Left lung (tissue), 10 donors: ENCODE measurements around the gene KIF16B. TPM values are rescaled to one million over a fixed set of nuclear protein-coding genes. Genes with fewer than 3 reads are reported as not detected.

Experiments
- ATAC-seq: fragments of 200-7000 bp; cut with Tn5 transposase; one replicate; pipeline ENCODE4 v1.9.1; 2020; ENCODE audit warnings: moderate library complexity
- DNase-seq, 4 donors: peaks; one replicate each; pipeline ENCODE4 v3.0.0-alpha.2; 2013 to 2020
- H3K27ac ChIP-seq, 2 donors: fragments of 200-600 bp; sonication (generic) in 1 of 2; one replicate each; pipeline versions ENCODE4 v1.5.0 to v1.8.0; 2020 to 2021
- H3K27me3 ChIP-seq, 2 donors: fragments of 200-600 bp; sonication (generic) in 1 of 2; one replicate each; pipeline versions ENCODE4 v1.5.0 to v1.8.0; 2020 to 2021
- H3K36me3 ChIP-seq, 2 donors: fragments of 200-600 bp; sonication (generic) in 1 of 2; one replicate each; pipeline versions ENCODE4 v1.5.0 to v1.8.0; 2020 to 2021
- H3K4me1 ChIP-seq, 2 donors: fragments of 200-600 bp; one replicate each; pipeline ENCODE4 v1.8.0; 2021
- H3K4me3 ChIP-seq, 2 donors: fragments of 200-600 bp; sonication (generic) in 1 of 2; one replicate each; pipeline versions ENCODE4 v1.5.0 to v1.8.0; 2020 to 2021; ENCODE audit warnings: mild to moderate bottlenecking in 1 of 2
- H3K9me3 ChIP-seq, 2 donors: fragments of 200-600 bp; sonication (generic) in 1 of 2; one replicate each; pipeline versions ENCODE4 v1.5.0 to v1.8.0; 2020 to 2021
- CTCF ChIP-seq, 2 donors: fragments of 200-600 bp; sonication (generic) in 1 of 2; IDR thresholded peaks; one replicate each; pipeline versions ENCODE4 v1.5.0 to v1.8.0; 2021; ENCODE audit warnings: antibody characterized with exemption in 2 of 2
- intact Hi-C, 2 donors: fragments of 100-400 bp; cut with DNase I; formaldehyde crosslinking; loops; one replicate each; pipeline versions ENCODE4 v1.11.2 to v1.14.2; 2022
- polyA plus RNA-seq, 6 donors: library from polyadenylated mRNA; unstranded; fragments of 120-200 nt; gene quantifications; one replicate each; pipeline ENCODE4 v1.2.1, GENCODE V29; 2013; ENCODE audit not compliant: insufficient read length in 6 of 6
- total RNA-seq, 2 donors: library from RNA; stranded (reverse); fragmentation: NEBNext Ultra II Directional; extraction: Animal tissue kit (Norgen Biotek cat#: 25700); gene quantifications; one replicate each; pipeline ENCODE4 v1.2.1, GENCODE V29; 2021
- donor health status: DM: no; HTN: yes; CAD: no.
- donor health status: DM: no; HTN: no; CAD: no.

KIF16B gene
- total and polyA plus RNA-seq, 8 donors, result 9.1 to 23.8 (median 12.8) TPM

- intact Hi-C loops, result no loop called here
- H3K9me3 ChIP-seq, result no peaks in the 10 kb centered on the region
- H3K36me3 ChIP-seq, result no peaks in the 10 kb centered on the region
- no peaks in the 10 kb centered on the region for H3K4me1 ChIP-seq
- DNase-seq (no peak), ATAC-seq (no peak)
- TF ChIP-seq CTCF (IDR thresholded peaks at IDR 0.05), result no peak
- H3K4me3 ChIP-seq, result no peak overlapping the region
- no peak overlapping the region for H3K27ac ChIP-seq
- no peaks in the 10 kb centered on the region for H3K27me3 ChIP-seq
Observed at GRCh38 chr20:16287776-16288175, 285.5 kb downstream of the KIF16B start.

- ATAC-seq, result no peak
- no peak for TF ChIP-seq CTCF (IDR thresholded peaks at IDR 0.05)
- no peak for DNase-seq
- H3K4me3 ChIP-seq, result no peak overlapping the region
- no peaks in the 10 kb centered on the region for H3K4me1 ChIP-seq
- H3K27ac ChIP-seq, result no peak overlapping the region
- H3K36me3 ChIP-seq, result no peaks in the 10 kb centered on the region
- H3K9me3 ChIP-seq, result no peaks in the 10 kb centered on the region
- H3K27me3 ChIP-seq, result no peaks in the 10 kb centered on the region
- intact Hi-C loops, result no loop called here
Observed at GRCh38 chr20:16286601-16287000, 286.6 kb downstream of the KIF16B start.

GRCh38 chr20:16284385-16285100 is 288.7 kb downstream of the KIF16B start:
- no peak for TF ChIP-seq CTCF (IDR thresholded peaks at IDR 0.05)
- Histone ChIP-seq H3K9me3 (no peaks in the 10 kb centered on the region), H3K36me3 (no peaks in the 10 kb centered on the region), H3K4me1 (no peaks in the 10 kb centered on the region), H3K27me3 (no peaks in the 10 kb centered on the region), H3K4me3 (no peak overlapping the region), H3K27ac (no peak overlapping the region)
- intact Hi-C loops, result no loop called here
- no peak for DNase-seq
- no peak for ATAC-seq

GRCh38 chr20:16283978-16284377 is 289.3 kb downstream of the KIF16B start:
- Histone ChIP-seq H3K4me1 (no peaks in the 10 kb centered on the region), H3K36me3 (no peaks in the 10 kb centered on the region), H3K27me3 (no peaks in the 10 kb centered on the region), H3K9me3 (no peaks in the 10 kb centered on the region), H3K4me3 (no peak overlapping the region), H3K27ac (no peak overlapping the region)
- no peak for TF ChIP-seq CTCF (IDR thresholded peaks at IDR 0.05)
- intact Hi-C loops, result no loop called here
- ATAC-seq (no peak), DNase-seq (no peak)

- Histone ChIP-seq H3K4me1 (no peaks in the 10 kb centered on the region), H3K36me3 (no peaks in the 10 kb centered on the region), H3K27ac (no peak overlapping the region), H3K4me3 (no peak overlapping the region), H3K9me3 (no peaks in the 10 kb centered on the region), H3K27me3 (no peaks in the 10 kb centered on the region)
- no peak for ATAC-seq
- no peak for DNase-seq
- TF ChIP-seq CTCF (IDR thresholded peaks at IDR 0.05), result no peak
- intact Hi-C loops, result no loop called here
Observed at GRCh38 chr20:16283307-16283706, 289.9 kb downstream of the KIF16B start.
